GM20000 (cell line): ENCODE measurements around the gene COLGALT1.

ENCODE experiments used
- DNase-seq: peaks from one replicate; pipeline ENCODE4 v3.0.0; 2012; ENCODE audit warnings: low spot score
- TF ChIP-seq, protein P1 (sequence below): IDR thresholded peaks from 2 replicates; pipeline ENCODE4 v1.5.1; 2012; ENCODE audit warnings: mild to moderate bottlenecking, control low read depth; ENCODE audit errors: extremely low read depth, missing control alignments

COLGALT1 gene

DNA sequence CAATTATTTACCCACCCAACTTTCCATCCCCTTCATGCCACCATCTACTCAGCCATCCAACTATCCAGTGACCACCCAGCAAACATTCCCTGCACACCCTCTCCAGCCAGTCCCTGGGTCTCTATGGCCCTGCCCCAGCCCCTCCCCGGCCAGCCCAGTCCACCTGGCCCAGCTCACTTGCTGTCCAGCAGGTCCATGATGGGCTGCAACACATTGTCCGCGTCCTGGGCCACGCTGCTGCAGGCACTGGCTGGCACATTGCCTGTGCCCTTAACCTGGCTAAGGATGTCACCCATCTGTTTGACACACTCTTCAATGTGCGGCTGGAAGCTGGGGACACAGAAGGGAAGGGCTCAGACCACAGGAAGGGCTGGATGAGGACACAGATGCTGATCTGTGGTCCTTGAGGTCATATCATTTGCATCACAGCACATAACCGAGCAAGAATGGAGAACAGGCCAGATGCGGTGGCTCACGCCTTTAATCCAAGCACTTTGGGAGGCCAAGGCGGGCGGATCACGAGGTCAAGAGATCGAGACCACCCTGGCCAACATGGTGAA lies 71.1 kb downstream of the COLGALT1 start:
- DNase-seq = no peak
- TF ChIP-seq, protein P1, sequence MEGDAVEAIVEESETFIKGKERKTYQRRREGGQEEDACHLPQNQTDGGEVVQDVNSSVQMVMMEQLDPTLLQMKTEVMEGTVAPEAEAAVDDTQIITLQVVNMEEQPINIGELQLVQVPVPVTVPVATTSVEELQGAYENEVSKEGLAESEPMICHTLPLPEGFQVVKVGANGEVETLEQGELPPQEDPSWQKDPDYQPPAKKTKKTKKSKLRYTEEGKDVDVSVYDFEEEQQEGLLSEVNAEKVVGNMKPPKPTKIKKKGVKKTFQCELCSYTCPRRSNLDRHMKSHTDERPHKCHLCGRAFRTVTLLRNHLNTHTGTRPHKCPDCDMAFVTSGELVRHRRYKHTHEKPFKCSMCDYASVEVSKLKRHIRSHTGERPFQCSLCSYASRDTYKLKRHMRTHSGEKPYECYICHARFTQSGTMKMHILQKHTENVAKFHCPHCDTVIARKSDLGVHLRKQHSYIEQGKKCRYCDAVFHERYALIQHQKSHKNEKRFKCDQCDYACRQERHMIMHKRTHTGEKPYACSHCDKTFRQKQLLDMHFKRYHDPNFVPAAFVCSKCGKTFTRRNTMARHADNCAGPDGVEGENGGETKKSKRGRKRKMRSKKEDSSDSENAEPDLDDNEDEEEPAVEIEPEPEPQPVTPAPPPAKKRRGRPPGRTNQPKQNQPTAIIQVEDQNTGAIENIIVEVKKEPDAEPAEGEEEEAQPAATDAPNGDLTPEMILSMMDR = no peak

DNA sequence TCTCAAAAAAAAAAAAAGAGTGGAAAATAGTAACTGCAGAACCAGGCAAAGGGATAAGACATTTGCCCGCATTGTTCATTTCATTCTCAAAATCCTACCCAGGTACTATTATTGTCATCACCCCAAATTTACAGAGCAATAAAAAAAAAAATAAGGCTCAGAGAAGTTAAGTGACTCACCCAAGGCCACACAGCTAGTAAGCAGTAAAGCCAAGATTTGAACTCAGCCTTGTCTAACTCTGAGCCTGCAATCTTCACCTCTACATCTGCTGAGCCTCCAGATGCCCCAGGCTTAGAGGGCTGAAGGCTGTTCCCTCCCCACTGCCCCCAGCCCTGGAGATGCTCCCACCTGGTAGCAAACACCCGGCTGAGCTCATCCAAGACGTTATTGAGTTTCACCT lies 71.7 kb downstream of the COLGALT1 start:
- TF ChIP-seq, protein P1 = no peak
- no peak for DNase-seq

DNA sequence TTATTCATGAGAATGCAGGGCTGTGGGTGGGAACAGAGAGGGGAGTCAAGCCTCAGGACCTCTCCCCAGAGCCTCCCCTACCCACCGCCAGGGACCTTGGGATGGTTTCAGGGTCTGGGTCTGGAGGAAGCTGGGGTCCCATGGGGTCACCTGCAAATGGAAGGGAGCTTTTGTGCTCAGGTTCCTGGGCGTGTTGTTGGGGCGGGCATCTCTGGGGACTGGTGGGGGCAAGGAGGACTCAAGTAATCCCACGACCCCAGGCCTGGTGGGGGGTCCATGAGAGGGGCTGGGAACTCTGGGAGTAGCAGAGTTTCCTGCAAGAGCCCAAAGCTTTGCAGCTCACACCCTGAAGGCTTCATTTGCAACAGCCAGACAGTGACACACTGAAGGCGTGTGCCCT lies 72.5 kb downstream of the COLGALT1 start:
- DNase-seq = no peak
- TF ChIP-seq, protein P1 = no peak

DNA sequence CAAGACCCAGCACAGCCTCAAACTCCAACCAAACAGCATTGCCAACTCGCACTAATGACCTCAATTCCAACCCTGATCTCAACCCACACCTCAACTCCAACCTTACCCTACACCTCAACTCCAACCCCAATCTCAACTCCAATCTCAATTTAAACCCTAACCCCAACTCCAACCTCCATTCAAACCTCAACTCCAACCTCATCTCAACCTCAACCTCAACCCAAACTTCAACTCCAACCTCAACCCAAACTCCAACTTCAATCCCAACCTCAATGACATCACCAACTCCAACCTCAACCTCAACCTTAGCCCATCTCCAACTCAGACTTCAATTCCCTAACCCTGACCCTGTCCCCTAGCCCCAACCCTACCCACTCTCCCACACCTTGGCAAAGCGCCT lies 74.3 kb downstream of the COLGALT1 start:
- no peak for DNase-seq
- TF ChIP-seq, protein P1 = no peak

DNA sequence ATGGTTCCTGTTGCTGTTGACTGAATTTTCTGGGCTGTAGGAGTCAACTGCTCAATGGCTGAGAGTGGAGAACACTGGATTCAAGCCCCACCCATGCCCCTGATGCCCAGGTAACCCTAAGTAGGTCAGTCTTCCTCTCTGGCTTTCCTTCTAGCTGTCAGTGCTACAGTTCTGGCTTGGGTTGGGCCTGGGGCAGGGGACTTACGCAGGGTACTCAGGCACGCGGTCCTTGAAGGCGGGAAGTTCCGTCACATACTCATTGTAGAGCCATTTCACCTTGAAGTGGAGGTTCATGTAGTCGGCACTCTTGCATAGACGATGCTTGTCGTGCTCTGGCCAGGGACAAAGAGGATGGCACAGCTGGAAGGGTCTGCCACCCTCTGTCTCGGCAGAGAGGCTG lies 77.1 kb downstream of the COLGALT1 start:
- TF ChIP-seq, protein P1 = no peak
- DNase-seq = no peak
